HepG2 (cell line): ENCODE data around the gene PIBF1. TPM values are rescaled to one million over a fixed set of nuclear protein-coding genes. Genes with fewer than 3 reads are reported as not detected.

Source experiments
- ATAC-seq: fragments of 200-7000 bp; cut with Tn5 transposase; 3 replicates; pipeline ENCODE4 v1.9.1; 2020; ENCODE audit warnings: mild to moderate bottlenecking, moderate library complexity
- BruUV-seq: library from RNA; stranded (reverse); fragments of 400-500 nt; replicated peaks from 2 replicates; lab custom pipeline; 2021; lab: Mats Ljungman, UMichigan
- CTCF ChIA-PET: fragments of 300-600 bp; formaldehyde crosslinking; extraction: SDS; loops from one replicate; lab custom pipeline; 2021; ENCODE audit warnings: low total read pairs, inconsistent platforms, low intra/inter-chr PET ratio; lab: Yijun Ruan, JAX
- POLR2A ChIA-PET: fragments of 350-600 bp; sonication (Branson Sonifier 250); formaldehyde crosslinking; loops from one replicate; lab custom pipeline; 2020; ENCODE audit warnings: antibody characterized with exemption, inconsistent platforms; lab: Yijun Ruan, JAX
- DNase-seq: peaks from one replicate; pipeline ENCODE4 v3.0.0-alpha.2; 2015; ENCODE audit warnings: low spot score
- FAIRE-seq: peaks from 3 replicates; lab custom pipeline; 2011; peaks lifted over from hg19 to GRCh38; lab: Jason Lieb, UNC
- H2AFZ ChIP-seq: one replicate; pipeline ENCODE4 v1.6.1; 2011; ENCODE audit warnings: low read length, inconsistent platforms
- H3K27ac ChIP-seq: fragments of 300-600 bp; 3 replicates; pipeline ENCODE4 v1.8.0; 2011; ENCODE audit warnings: mixed run types, mild to moderate bottlenecking, mixed read lengths, low read length, inconsistent platforms; ENCODE audit not compliant: insufficient read depth; ENCODE audit errors: extremely low read length
- H3K27me3 ChIP-seq, 2 experiments: fragments of 200-600 bp in 1 of 2; 2 replicates in 1 of 2; 3 replicates in 1 of 2; pipeline versions ENCODE4 v1.6.0 to v1.8.0; 2011; ENCODE audit warnings: low read length in 2 of 2, mild to moderate bottlenecking in 2 of 2, moderate library complexity in 2 of 2, inconsistent platforms in 1 of 2; ENCODE audit not compliant: insufficient read depth in 2 of 2, control insufficient read depth in 1 of 2
- H3K36me3 ChIP-seq, 2 experiments: fragments of 200-600 bp in 1 of 2; replicated peaks in 1 of 2; 2 replicates in 1 of 2; 3 replicates in 1 of 2; pipeline versions ENCODE4 v1.5.1 to v1.8.0; 2011; ENCODE audit warnings: low read length in 2 of 2, inconsistent platforms in 1 of 2; ENCODE audit not compliant: insufficient read depth in 2 of 2, control insufficient read depth in 1 of 2
- H3K4me1 ChIP-seq: 2 replicates; pipeline ENCODE4 v1.5.1; 2012; ENCODE audit warnings: low read length, inconsistent platforms; ENCODE audit not compliant: insufficient read depth
- H3K4me2 ChIP-seq: 2 replicates; pipeline ENCODE4 v1.6.0; 2011; ENCODE audit warnings: low read depth, low read length, inconsistent platforms
- H3K4me3 ChIP-seq, 3 experiments: fragments of 200-600 bp in 1 of 3; sonication (generic), shearing (Covaris generic) in 1 of 3; replicated peaks in 1 of 3; 2 replicates each; pipeline ENCODE4 v1.5.1; 2011 to 2016; ENCODE audit warnings: low read length in 3 of 3, inconsistent platforms in 2 of 3, low read depth in 2 of 3, mild to moderate bottlenecking in 2 of 3, control low read depth in 1 of 3, mixed read lengths in 1 of 3; ENCODE audit not compliant: insufficient read depth in 1 of 3
- H3K79me2 ChIP-seq: one replicate; pipeline ENCODE4 v1.6.1; 2011; ENCODE audit warnings: low read length, inconsistent platforms; ENCODE audit not compliant: insufficient read depth
- H3K9ac ChIP-seq: 2 replicates; pipeline ENCODE4 v1.6.0; 2011; ENCODE audit warnings: mild to moderate bottlenecking, low read depth, low read length, inconsistent platforms; ENCODE audit not compliant: insufficient read depth
- H3K9me3 ChIP-seq: 2 replicates; pipeline ENCODE4 v1.5.1; 2012; ENCODE audit warnings: mild to moderate bottlenecking, low read length
- H4K20me1 ChIP-seq: 2 replicates; pipeline ENCODE4 v1.6.0; 2011; ENCODE audit warnings: inconsistent platforms, mild to moderate bottlenecking, low read length, moderate library complexity; ENCODE audit not compliant: insufficient read depth
- ATF3 ChIP-seq: sonication (generic); formaldehyde crosslinking; IDR thresholded peaks from 2 replicates; pipeline ENCODE4 v1.4.0; 2020; ENCODE audit warnings: missing genetic modification reagents
- FOSL1 ChIP-seq: sonication (generic); formaldehyde crosslinking; IDR thresholded peaks from 2 replicates; pipeline ENCODE4 v1.9.0; 2021; ENCODE audit warnings: missing genetic modification reagents, borderline replicate concordance
- LRRFIP1 ChIP-seq: sonication (generic); formaldehyde crosslinking; conservative IDR thresholded peaks from 2 replicates; pipeline ENCODE4 v1.4.0; 2020; ENCODE audit warnings: missing genetic modification reagents
- MED1 ChIP-seq: sonication (generic); formaldehyde crosslinking; IDR thresholded peaks from 2 replicates; pipeline ENCODE4 v1.4.0; 2020; ENCODE audit warnings: missing genetic modification reagents
- NCOA5 ChIP-seq: sonication (generic); formaldehyde crosslinking; IDR thresholded peaks from 2 replicates; pipeline ENCODE4 v1.4.0; 2020; ENCODE audit warnings: missing genetic modification reagents
- PATZ1 ChIP-seq: sonication (generic); formaldehyde crosslinking; IDR thresholded peaks from 2 replicates; pipeline ENCODE4 v1.4.0; 2020; ENCODE audit warnings: missing genetic modification reagents
- PBX3 ChIP-seq: sonication (generic); formaldehyde crosslinking; IDR thresholded peaks from 2 replicates; pipeline ENCODE4 v1.8.1; 2023; ENCODE audit warnings: missing genetic modification reagents, inconsistent platforms, borderline replicate concordance
- PHB2 ChIP-seq: fragments of 450-650 bp; IDR thresholded peaks from 2 replicates; pipeline ENCODE4 v1.6.1; 2018; ENCODE audit not compliant: partially characterized antibody
- PRPF4 ChIP-seq: fragments of 200-400 bp; formaldehyde crosslinking; IDR thresholded peaks from 2 replicates; pipeline ENCODE4 v1.6.1; 2016; ENCODE audit warnings: low read length, low read depth; ENCODE audit not compliant: poor library complexity, severe bottlenecking
- REL ChIP-seq: sonication (generic); formaldehyde crosslinking; conservative IDR thresholded peaks from 2 replicates; pipeline ENCODE4 v1.8.0; 2022; ENCODE audit warnings: mild to moderate bottlenecking, missing genetic modification reagents, moderate library complexity
- THAP11 ChIP-seq: IDR thresholded peaks from 2 replicates; pipeline ENCODE4 v1.6.1; 2016; ENCODE audit warnings: missing biosample characterization, missing genetic modification reagents
- THAP9 ChIP-seq: sonication (generic); formaldehyde crosslinking; IDR thresholded peaks from 2 replicates; pipeline ENCODE4; 2020; ENCODE audit warnings: missing genetic modification reagents, mild to moderate bottlenecking, borderline replicate concordance
- ZNF496 ChIP-seq: sonication (generic); formaldehyde crosslinking; IDR thresholded peaks from 2 replicates; pipeline ENCODE4 v1.8.1; 2023; ENCODE audit warnings: mild to moderate bottlenecking, moderate library complexity, missing genetic modification reagents; ENCODE audit not compliant: insufficient replicate concordance
- ZNF674 ChIP-seq: sonication (generic); formaldehyde crosslinking; IDR thresholded peaks from 2 replicates; pipeline ENCODE4 v1.5.0; 2020; ENCODE audit warnings: low read depth, mild to moderate bottlenecking, missing genetic modification reagents
- WGBS: methylation state at CpG from one replicate; pipeline ENCODE4 v1.1.6; 2017; ENCODE audit warnings: low lambda C conversion rate; 5-methylcytosine and 5-hydroxymethylcytosine counted together
- in situ Hi-C: cut with HindIII; loops from 2 replicates; pipeline ENCODE4 v1.10.0; 2017; ENCODE audit warnings: low pct_unique_long_range_greater_than_20kb; ENCODE audit not compliant: extremely low pct_ligation_motif_present
- intact Hi-C: fragments of 100-400 bp; cut with micrococcal nuclease; formaldehyde crosslinking; loops from one replicate; pipeline ENCODE4 v1.10.0; 2022; ENCODE audit not compliant: unreplicated experiment
- polyA plus RNA-seq, 8 experiments: library from polyadenylated mRNA; depleted of rRNA in 3 of 8; stranded (reverse) in 7 of 8; unstranded in 1 of 8; fragments of >200 nt; fragmentation: Illumina TruSeq in 4 of 8; extraction: Trizol in 4 of 8; gene quantifications; 2 replicates each; pipeline versions ENCODE4 v1.2.1 to v1.2.3, GENCODE V29; 2011 to 2016; ENCODE audit warnings: low read depth in 4 of 8, missing spikeins in 1 of 8, mixed read lengths in 1 of 8; ENCODE audit not compliant: insufficient read depth in 1 of 8
- total RNA-seq, 5 experiments: library from RNA; depleted of rRNA; stranded (reverse); fragments of >200 nt; fragmentation: Illumina TruSeq; extraction: Trizol; gene quantifications; 2 replicates each; pipeline ENCODE4 v1.2.3, GENCODE V29; 2016; ENCODE audit warnings: low read depth in 1 of 5

The PIBF1 gene
- total and polyA plus RNA-seq, 2 of the 13 experiments (the other 11 are each of a cell fraction or from before 2014, with no cell fraction given) = 4.2 to 15.8 TPM

GRCh38 chr13:72884101-72884500 is 102.2 kb downstream of the PIBF1 start:
- ChIA-PET CTCF (no interaction called here), POLR2A (no interaction called here)
- Histone ChIP-seq H4K20me1 (no peaks in the 10 kb centered on the region), H3K27me3 (no peaks in the 10 kb centered on the region), H3K9me3 (no peaks in the 10 kb centered on the region), H3K4me2 (no peak overlapping the region), H3K36me3 (0 out of 5 replicates have a peak, but pooled peaks cover 0 to 2% of the 10 kb centered on the region in 2 experiments), H3K9ac (no peak overlapping the region), H2AFZ (no peak overlapping the region), H3K4me1 (no peaks in the 10 kb centered on the region), H3K27ac (no peak overlapping the region), H3K79me2 (no peaks in the 10 kb centered on the region), H3K4me3 (no peak overlapping the region)
- intact Hi-C loops (no loop called here), in situ Hi-C loops (no loop called here)
- DNase-seq = no peak
- ATAC-seq = no peak
- FAIRE-seq = no peak
- WGBS = 97% methylated on average over 2 of the region's 2 CpGs
- no peak for TF ChIP-seq THAP11 (CRISPR knock-in tag)
- no peak for TF ChIP-seq PRPF4
- no peak for TF ChIP-seq LRRFIP1 (CRISPR knock-in tag)
- TF ChIP-seq FOSL1 (CRISPR knock-in tag) = no peak
- TF ChIP-seq ZNF674 = no peak
- no peak for TF ChIP-seq THAP9 (CRISPR knock-in tag)
- no peak for TF ChIP-seq PHB2
- TF ChIP-seq PATZ1 (CRISPR knock-in tag) = no peak
- TF ChIP-seq PBX3 (CRISPR knock-in tag) = no peak
- no peak for TF ChIP-seq REL
- no peak for TF ChIP-seq ZNF496 (CRISPR knock-in tag)
- TF ChIP-seq ATF3 (CRISPR knock-in tag) = no peak
- TF ChIP-seq MED1 = no peak
- TF ChIP-seq NCOA5 (CRISPR knock-in tag) = no peak
- BruUV-seq = no TSS peak
